WERI-Rb-1 (cell line): Measurements from ENCODE around the gene STPG4.

ENCODE experiments used
- DNase-seq: peaks from one replicate; pipeline ENCODE4 v3.0.0-alpha.2; 2020
- H3K27ac ChIP-seq: fragments of 250-450 bp; sonication (Bioruptor Pico); 2 replicates; pipeline ENCODE4 v1.5.1; 2020; ENCODE audit warnings: mild to moderate bottlenecking, moderate library complexity
- H3K27me3 ChIP-seq: fragments of 250-450 bp; sonication (Bioruptor Pico); 2 replicates; pipeline ENCODE4 v1.5.1; 2021; ENCODE audit warnings: mild to moderate bottlenecking, low read depth, moderate library complexity; ENCODE audit not compliant: insufficient read depth, severe bottlenecking
- H3K36me3 ChIP-seq: fragments of 250-450 bp; sonication (Bioruptor Pico); 2 replicates; pipeline ENCODE4 v1.5.1; 2020; ENCODE audit warnings: mild to moderate bottlenecking, moderate library complexity
- H3K4me3 ChIP-seq: 2 replicates; pipeline ENCODE4 v1.5.1; 2011; ENCODE audit warnings: low read depth, mild to moderate bottlenecking, control low read depth, low read length
- H3K9me3 ChIP-seq: fragments of 250-450 bp; sonication (Bioruptor Pico); 2 replicates; pipeline ENCODE4 v1.5.1; 2021; ENCODE audit warnings: mild to moderate bottlenecking, moderate library complexity; ENCODE audit not compliant: severe bottlenecking
- TF ChIP-seq, protein P1 (sequence below): IDR thresholded peaks from 2 replicates; pipeline ENCODE4 v1.5.1; 2011; ENCODE audit warnings: low read depth, mild to moderate bottlenecking, control low read depth, inconsistent platforms, low read length

The STPG4 gene

DNA sequence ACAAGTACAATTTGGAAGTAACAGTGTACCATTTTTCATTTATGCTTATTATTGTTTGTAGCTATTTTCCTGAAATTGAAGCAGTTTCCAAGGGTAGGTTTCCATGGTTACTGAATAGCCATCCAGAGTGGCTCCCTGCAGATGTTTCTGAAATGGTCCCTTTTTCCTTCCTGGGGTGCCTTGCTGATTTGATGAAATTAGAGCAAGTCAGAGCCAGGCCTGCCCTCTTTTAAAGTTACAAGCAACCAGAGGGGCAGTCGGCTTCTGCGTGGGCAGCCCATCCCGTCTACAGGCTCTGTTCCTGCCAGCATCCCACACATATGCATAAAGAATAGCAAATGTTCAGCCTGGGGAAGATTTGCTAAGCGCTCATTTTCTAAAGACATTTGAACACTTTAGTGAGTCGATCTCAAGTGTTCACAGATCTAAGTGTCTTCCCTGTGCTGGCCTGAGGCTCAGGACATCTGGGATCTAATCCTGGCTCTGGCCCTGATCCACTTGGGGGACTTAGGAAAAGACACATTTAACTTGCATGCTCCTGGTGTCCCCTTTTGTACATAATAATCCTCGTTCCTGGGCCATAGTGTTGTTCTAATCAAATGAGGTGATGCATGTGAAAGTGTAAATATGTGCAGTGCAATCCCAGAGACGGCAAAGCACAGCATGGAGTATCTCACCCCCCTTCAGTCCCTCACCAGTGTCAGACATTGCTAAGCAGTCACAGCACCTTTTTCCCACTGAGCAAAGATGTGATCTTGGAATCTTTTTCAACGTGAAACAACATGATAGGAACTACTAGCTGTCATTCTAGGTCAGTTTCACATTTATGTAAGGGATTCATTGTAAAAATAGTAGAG, 92.2 kb downstream of the STPG4 start:
- H3K36me3 ChIP-seq = no peaks in the 10 kb centered on the region
- TF ChIP-seq, protein P1, sequence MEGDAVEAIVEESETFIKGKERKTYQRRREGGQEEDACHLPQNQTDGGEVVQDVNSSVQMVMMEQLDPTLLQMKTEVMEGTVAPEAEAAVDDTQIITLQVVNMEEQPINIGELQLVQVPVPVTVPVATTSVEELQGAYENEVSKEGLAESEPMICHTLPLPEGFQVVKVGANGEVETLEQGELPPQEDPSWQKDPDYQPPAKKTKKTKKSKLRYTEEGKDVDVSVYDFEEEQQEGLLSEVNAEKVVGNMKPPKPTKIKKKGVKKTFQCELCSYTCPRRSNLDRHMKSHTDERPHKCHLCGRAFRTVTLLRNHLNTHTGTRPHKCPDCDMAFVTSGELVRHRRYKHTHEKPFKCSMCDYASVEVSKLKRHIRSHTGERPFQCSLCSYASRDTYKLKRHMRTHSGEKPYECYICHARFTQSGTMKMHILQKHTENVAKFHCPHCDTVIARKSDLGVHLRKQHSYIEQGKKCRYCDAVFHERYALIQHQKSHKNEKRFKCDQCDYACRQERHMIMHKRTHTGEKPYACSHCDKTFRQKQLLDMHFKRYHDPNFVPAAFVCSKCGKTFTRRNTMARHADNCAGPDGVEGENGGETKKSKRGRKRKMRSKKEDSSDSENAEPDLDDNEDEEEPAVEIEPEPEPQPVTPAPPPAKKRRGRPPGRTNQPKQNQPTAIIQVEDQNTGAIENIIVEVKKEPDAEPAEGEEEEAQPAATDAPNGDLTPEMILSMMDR = no peak
- peak; percentile 73 for DNase-seq
- H3K9me3 ChIP-seq = no peaks in the 10 kb centered on the region
- no peaks in the 10 kb centered on the region for H3K27me3 ChIP-seq
- no peak overlapping the region for H3K4me3 ChIP-seq
- H3K27ac ChIP-seq = peak overlapping the region; percentile 30

DNA sequence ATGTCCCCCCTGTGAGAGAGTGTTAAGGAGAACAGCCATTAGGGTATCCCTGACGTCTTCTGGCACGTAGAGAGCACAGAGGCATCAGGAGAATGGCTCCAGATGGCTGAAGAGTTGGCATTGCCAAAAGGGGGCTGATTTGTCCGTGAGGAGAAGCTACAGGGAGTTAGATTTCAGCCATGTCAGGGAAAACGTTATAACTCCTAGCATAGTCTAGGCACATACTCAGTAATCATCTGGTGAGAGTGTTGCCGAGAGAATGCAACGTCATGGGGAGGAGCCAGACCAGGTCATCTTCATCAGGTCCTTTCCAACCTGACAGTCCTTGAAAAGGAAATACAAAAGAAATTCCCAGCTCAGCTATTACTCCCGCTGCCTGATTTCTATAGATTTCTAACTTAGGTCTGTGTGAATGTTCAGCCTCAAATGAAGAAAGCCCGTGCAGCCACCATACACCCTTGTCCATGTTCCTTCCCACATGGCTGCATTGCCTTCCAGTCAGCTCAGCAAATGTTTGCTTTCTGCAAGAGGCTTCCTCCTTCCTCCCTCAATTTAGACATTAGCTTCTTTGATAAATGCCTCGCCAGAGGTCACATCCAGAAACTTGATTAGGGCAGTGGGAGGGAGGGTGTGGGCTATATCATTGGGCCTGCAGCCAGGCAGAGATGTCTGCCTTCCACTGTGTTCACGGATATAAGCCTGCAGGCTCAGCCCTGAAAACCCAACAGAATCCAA, 93.0 kb downstream of the STPG4 start:
- TF ChIP-seq, protein P1 = no peak
- Histone ChIP-seq H3K27ac (no peak overlapping the region), H3K4me3 (no peak overlapping the region), H3K9me3 (no peaks in the 10 kb centered on the region), H3K27me3 (no peaks in the 10 kb centered on the region), H3K36me3 (no peaks in the 10 kb centered on the region)
- no peak for DNase-seq

- H3K4me3 ChIP-seq = no peak overlapping the region
- DNase-seq = no peak
- no peaks in the 10 kb centered on the region for H3K36me3 ChIP-seq
- no peaks in the 10 kb centered on the region for H3K9me3 ChIP-seq
- H3K27ac ChIP-seq = no peak overlapping the region
- no peaks in the 10 kb centered on the region for H3K27me3 ChIP-seq
- TF ChIP-seq, protein P1 = no peak
Observed at GRCh38 chr2:47060652-47061170, 94.4 kb downstream of the STPG4 start.

DNA sequence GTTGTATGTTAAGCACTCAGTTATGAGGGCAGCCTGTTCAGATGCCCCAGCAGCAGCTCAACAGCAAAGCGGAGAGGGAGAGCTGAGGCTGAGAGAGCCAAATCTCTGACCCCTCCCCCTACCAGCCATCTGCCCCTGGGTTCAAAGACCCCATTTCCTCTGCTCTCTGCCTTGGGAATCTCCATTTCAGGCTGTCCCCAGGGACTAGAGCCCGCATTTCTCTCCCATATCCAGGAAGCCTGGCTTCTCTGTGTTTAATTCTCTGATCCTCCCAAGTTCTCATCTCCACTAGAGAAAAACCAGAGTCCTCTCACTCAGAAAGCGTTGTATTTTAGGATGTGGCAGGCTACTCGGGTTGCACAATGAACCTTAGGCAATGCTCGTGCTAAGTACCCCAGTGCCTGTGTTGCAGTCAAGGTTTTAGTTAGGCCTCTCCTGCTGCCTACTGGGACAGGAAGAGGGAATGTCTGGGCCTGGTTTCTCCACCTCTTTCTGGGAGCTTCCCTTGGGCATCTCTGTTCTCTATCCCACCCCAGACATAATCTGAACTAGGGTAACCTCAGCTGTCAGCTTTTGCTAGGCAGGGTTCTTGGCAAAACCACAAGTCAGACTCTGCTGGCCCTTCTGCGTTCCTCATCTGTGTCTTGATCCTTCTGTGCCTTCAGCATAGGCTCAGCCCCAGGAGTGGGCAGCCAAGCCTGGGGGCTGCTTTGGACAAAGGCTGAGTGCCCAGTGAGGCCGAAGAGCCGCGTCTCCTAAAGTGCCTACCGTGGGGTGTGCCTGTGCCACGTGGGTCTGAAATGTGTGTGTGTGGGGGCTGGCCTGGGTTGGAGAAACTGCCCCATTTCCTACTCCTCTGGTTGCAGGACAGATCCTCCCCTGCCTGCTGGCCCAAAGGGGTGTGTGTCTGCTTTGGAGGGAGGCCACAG, 96.8 kb downstream of the STPG4 start:
- Histone ChIP-seq H3K27ac (peak overlapping the region; percentile 78), H3K36me3 (no peaks in the 10 kb centered on the region), H3K4me3 (no peak overlapping the region), H3K27me3 (no peaks in the 10 kb centered on the region), H3K9me3 (no peaks in the 10 kb centered on the region)
- TF ChIP-seq, protein P1 = no peak
- DNase-seq = peak; percentile 84

- H3K9me3 ChIP-seq = no peaks in the 10 kb centered on the region
- DNase-seq = no peak
- peak overlapping the region; percentile 78 for H3K27ac ChIP-seq
- no peaks in the 10 kb centered on the region for H3K27me3 ChIP-seq
- H3K36me3 ChIP-seq = no peaks in the 10 kb centered on the region
- H3K4me3 ChIP-seq = no peak overlapping the region
- TF ChIP-seq, protein P1 = no peak
Observed at GRCh38 chr2:47057687-47058002, 97.5 kb downstream of the STPG4 start.
